ENCODE results near the gene PHYHD1. TPM values are rescaled to one million over a fixed set of nuclear protein-coding genes. Genes with fewer than 3 reads are reported as not detected.
A peak's percentile ranks its signal among the peaks of the same experiment; 100 is the strongest.

PHYHD1 gene
- total and polyA plus RNA-seq, 2 donors (not counting 3 experiments of a cell fraction or from before 2014, with no cell fraction given): 1.1 to 1.8 TPM

DNA sequence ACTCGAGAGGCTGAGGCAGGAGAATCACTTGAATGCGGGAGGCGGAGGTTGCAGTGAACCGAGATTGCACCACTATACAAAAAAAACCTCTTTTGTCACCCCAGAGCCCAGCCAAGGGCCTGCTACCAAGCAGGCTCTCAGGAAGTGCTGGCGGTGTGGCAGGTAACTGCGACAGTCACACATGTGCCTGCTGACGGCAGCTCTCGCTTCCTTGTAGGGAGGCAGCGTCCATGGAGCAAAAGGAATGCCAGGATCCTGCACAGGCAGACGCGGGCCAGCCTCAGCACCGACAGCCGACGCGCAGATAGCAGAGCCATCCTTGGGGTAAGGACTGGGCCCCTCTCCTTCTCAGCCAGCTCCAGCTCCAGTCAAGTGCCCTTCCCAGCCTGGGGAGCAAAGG is 35.0 kb upstream of the PHYHD1 start:
- H3K9ac ChIP-seq (replicated peaks; ENCODE audit: extremely low read depth, insufficient read depth, low read length): no peak overlapping the region
- TF ChIP-seq, protein P1, sequence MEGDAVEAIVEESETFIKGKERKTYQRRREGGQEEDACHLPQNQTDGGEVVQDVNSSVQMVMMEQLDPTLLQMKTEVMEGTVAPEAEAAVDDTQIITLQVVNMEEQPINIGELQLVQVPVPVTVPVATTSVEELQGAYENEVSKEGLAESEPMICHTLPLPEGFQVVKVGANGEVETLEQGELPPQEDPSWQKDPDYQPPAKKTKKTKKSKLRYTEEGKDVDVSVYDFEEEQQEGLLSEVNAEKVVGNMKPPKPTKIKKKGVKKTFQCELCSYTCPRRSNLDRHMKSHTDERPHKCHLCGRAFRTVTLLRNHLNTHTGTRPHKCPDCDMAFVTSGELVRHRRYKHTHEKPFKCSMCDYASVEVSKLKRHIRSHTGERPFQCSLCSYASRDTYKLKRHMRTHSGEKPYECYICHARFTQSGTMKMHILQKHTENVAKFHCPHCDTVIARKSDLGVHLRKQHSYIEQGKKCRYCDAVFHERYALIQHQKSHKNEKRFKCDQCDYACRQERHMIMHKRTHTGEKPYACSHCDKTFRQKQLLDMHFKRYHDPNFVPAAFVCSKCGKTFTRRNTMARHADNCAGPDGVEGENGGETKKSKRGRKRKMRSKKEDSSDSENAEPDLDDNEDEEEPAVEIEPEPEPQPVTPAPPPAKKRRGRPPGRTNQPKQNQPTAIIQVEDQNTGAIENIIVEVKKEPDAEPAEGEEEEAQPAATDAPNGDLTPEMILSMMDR (IDR thresholded peaks at IDR 0.05; ENCODE audit: extremely low read depth in 1 of 2, insufficient read depth in 1 of 2, low read depth in 1 of 2, low read length in 2 of 2): no peak
- no peak for TF ChIP-seq EZH2 (IDR thresholded peaks at IDR 0.05; ENCODE audit: borderline replicate concordance, low read depth, low read length, severe bottlenecking)
- no peak for TF ChIP-seq POLR2A (IDR thresholded peaks at IDR 0.05; ENCODE audit: low read depth, low read length)
- TF ChIP-seq GATA2 (IDR thresholded peaks at IDR 0.05; ENCODE audit: insufficient read depth, insufficient read length, low read depth, low read length): no peak
- no peak for TF ChIP-seq JUN (IDR thresholded peaks at IDR 0.05; ENCODE audit: borderline replicate concordance, insufficient read depth, insufficient read length, low read depth)
- no peak for TF ChIP-seq POLR2AphosphoS5 (IDR thresholded peaks at IDR 0.05; ENCODE audit: insufficient read depth, low read depth, low read length)
- TF ChIP-seq, protein P2, sequence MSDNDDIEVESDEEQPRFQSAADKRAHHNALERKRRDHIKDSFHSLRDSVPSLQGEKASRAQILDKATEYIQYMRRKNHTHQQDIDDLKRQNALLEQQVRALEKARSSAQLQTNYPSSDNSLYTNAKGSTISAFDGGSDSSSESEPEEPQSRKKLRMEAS (IDR thresholded peaks at IDR 0.05; ENCODE audit: insufficient read depth, insufficient read length): no peak
- no peak for TF ChIP-seq MYC (IDR thresholded peaks at IDR 0.05; ENCODE audit: low read depth, low read length)
- BruUV-seq (replicated peaks): TSS peak; percentile 24
- H3K9me1 ChIP-seq (replicated peaks; ENCODE audit: control insufficient read depth, extremely low read depth, insufficient read depth, low read length): no peaks in the 10 kb centered on the region
- peaks cover 8 to 15% of the 10 kb centered on the region in 2 experiments for H3K36me3 ChIP-seq (ENCODE audit: control insufficient read depth in 2 of 2, extremely low read depth in 1 of 2, insufficient read depth in 2 of 2, low read length in 2 of 2)
- DNase-seq (ENCODE audit: low read depth, low spot score): no peak
- no peak overlapping the region for H3K4me3 ChIP-seq (replicated peaks in 1 of 3; ENCODE audit: insufficient read depth in 1 of 3, low read depth in 1 of 3, low read length in 3 of 3)
- H3K79me2 ChIP-seq (ENCODE audit: control insufficient read depth, insufficient read depth, low read length): peaks cover 82% of the 10 kb centered on the region
- FAIRE-seq: no peak
- no peaks in the 10 kb centered on the region for H3K9me3 ChIP-seq (replicated peaks; ENCODE audit: control insufficient read depth, insufficient read depth, low read length)
- H3K27me3 ChIP-seq (ENCODE audit: control insufficient read depth in 2 of 2, insufficient read depth in 2 of 2, low read length in 2 of 2): no peaks in the 10 kb centered on the region
- intact Hi-C loops (cut with micrococcal nuclease): loop anchor here (1.0 kb wide), 1 partner anchor 26 kb away; no protein-coding TSS in a partner anchor
- no peak overlapping the region for H2AFZ ChIP-seq (ENCODE audit: low read depth, low read length)
- peak overlapping the region; percentile 75 for H3K27ac ChIP-seq (ENCODE audit: insufficient read depth, low read depth, low read length)
- no peaks in the 10 kb centered on the region for H4K20me1 ChIP-seq (replicated peaks; ENCODE audit: control insufficient read depth, extremely low read depth, insufficient read depth, low read length)
- H3K4me1 ChIP-seq (ENCODE audit: control insufficient read depth, extremely low read depth, insufficient read depth, low read length): peaks cover 56% of the 10 kb centered on the region
- ChIA-PET CTCF (no interaction called here), POLR2A (no interaction called here)
- dilution Hi-C loops (cut with MboI; ENCODE audit: extremely low pct_ligation_motif_present, low sequenced_read_pairs): no loop called here
- peak overlapping the region; percentile 20 for H3K4me2 ChIP-seq (ENCODE audit: insufficient read depth, low read length)
